ENCODE results near the gene RBBP8NL.

DNA sequence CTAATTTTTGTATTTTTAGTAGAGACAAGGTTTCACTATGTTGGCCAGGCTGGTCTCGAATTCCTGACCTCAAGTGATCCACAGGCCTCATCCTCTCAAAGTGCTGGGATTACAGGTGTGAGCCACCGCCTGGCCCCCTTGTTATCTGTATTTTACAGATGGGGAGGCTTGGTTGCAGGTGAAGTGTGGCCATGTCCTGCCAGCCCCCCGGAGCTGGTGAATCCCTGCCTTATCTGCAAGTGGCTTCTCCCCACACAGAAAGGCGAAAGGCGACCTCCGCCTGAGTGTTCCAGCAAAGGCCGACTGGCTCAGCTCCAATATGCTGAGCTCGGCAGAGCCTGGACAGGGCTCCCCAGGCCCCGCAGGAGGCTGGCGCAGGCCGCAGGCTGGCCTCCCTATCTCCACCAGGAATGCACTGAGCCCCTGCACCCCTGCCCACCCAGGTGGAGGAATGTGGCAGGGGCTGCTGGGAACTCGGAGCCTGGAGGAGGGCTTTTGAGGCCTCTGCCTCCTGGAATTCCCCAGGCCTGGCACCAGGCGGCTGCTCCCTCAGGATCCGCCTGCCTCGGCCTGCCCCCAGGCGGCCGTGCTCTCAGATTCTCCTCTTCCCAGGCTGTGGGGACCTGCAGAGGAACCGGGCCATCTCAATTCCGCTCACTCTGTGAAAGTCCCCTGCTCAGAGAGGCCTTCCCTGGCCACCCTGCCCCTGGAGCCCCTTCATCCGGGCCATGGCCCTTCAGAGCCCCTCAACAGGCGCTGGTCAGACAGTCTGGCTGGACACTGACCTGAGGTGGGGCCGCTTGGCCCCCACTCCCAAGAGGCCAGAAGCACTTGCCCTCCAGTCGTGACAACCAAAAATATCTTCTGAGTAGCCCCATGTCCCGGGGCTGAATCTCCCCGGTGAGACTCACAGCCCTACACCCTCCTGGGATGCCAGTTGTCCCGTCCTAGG, 51.0 kb downstream of the RBBP8NL start:
- TF ChIP-seq, protein P1, sequence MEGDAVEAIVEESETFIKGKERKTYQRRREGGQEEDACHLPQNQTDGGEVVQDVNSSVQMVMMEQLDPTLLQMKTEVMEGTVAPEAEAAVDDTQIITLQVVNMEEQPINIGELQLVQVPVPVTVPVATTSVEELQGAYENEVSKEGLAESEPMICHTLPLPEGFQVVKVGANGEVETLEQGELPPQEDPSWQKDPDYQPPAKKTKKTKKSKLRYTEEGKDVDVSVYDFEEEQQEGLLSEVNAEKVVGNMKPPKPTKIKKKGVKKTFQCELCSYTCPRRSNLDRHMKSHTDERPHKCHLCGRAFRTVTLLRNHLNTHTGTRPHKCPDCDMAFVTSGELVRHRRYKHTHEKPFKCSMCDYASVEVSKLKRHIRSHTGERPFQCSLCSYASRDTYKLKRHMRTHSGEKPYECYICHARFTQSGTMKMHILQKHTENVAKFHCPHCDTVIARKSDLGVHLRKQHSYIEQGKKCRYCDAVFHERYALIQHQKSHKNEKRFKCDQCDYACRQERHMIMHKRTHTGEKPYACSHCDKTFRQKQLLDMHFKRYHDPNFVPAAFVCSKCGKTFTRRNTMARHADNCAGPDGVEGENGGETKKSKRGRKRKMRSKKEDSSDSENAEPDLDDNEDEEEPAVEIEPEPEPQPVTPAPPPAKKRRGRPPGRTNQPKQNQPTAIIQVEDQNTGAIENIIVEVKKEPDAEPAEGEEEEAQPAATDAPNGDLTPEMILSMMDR (conservative IDR thresholded peaks at IDR 0.05 in 1 of 2, IDR thresholded peaks at IDR 0.05 in 1 of 2; ENCODE audit: low read depth in 1 of 2, low read length in 2 of 2): peak; percentile 45 to 49
- TF ChIP-seq EZH2 (IDR thresholded peaks at IDR 0.05; ENCODE audit: low read length, missing control alignments): no peak

Data from fibroblast of lung (primary cell).